BE2C (cell line): ENCODE data around the gene SBSN.

Source experiments
- DNase-seq: peaks from one replicate; pipeline ENCODE4 v3.0.0-alpha.2; 2020
- H3K27me3 ChIP-seq: fragments of 250-450 bp; sonication (Bioruptor Pico); 2 replicates; pipeline ENCODE4 v1.5.1; 2020; ENCODE audit warnings: mild to moderate bottlenecking
- H3K36me3 ChIP-seq: fragments of 250-450 bp; sonication (Bioruptor Pico); 2 replicates; pipeline ENCODE4 v1.5.1; 2020; ENCODE audit warnings: mild to moderate bottlenecking
- H3K4me1 ChIP-seq: fragments of 250-450 bp; sonication (Bioruptor Pico); 2 replicates; pipeline ENCODE4 v1.5.1; 2020
- H3K4me3 ChIP-seq: 2 replicates; pipeline ENCODE4 v1.5.1; 2011; ENCODE audit warnings: low read depth, low read length
- H3K9me3 ChIP-seq: fragments of 250-450 bp; sonication (Bioruptor Pico); 2 replicates; pipeline ENCODE4 v1.5.1; 2020
- TF ChIP-seq, protein P1 (sequence below): IDR thresholded peaks from 2 replicates; pipeline ENCODE4 v1.5.1; 2012; ENCODE audit warnings: mild to moderate bottlenecking, low read depth, low read length

Gene SBSN

DNA sequence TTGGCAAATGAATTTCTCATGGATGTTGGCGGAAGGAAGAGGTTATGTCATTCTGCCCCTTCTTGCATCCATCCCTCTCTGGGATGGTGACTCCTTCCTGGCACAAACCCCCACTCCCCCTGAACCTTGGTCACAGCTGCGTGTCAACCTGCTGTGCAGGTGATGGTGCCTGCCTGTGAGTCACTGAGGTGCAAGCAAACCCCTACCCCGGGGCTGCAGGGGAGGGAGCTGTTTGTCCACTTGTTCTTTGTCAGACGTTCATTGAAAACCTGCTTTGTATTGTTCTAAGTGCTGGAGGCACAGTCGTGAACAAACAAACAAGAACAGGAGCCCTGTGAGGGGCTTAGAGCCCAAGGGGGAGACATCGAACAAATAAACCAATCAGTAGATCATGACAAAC lies 3.2 kb upstream of the SBSN start:
- H3K4me3 ChIP-seq, result no peak overlapping the region
- no peaks in the 10 kb centered on the region for H3K4me1 ChIP-seq
- TF ChIP-seq, protein P1, sequence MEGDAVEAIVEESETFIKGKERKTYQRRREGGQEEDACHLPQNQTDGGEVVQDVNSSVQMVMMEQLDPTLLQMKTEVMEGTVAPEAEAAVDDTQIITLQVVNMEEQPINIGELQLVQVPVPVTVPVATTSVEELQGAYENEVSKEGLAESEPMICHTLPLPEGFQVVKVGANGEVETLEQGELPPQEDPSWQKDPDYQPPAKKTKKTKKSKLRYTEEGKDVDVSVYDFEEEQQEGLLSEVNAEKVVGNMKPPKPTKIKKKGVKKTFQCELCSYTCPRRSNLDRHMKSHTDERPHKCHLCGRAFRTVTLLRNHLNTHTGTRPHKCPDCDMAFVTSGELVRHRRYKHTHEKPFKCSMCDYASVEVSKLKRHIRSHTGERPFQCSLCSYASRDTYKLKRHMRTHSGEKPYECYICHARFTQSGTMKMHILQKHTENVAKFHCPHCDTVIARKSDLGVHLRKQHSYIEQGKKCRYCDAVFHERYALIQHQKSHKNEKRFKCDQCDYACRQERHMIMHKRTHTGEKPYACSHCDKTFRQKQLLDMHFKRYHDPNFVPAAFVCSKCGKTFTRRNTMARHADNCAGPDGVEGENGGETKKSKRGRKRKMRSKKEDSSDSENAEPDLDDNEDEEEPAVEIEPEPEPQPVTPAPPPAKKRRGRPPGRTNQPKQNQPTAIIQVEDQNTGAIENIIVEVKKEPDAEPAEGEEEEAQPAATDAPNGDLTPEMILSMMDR, result no peak
- peaks cover 64% of the 10 kb centered on the region for H3K27me3 ChIP-seq
- H3K9me3 ChIP-seq, result 0 out of 2 replicates have a peak, but pooled peaks cover 3% of the 10 kb centered on the region
- H3K36me3 ChIP-seq, result no peaks in the 10 kb centered on the region
- DNase-seq, result no peak

DNA sequence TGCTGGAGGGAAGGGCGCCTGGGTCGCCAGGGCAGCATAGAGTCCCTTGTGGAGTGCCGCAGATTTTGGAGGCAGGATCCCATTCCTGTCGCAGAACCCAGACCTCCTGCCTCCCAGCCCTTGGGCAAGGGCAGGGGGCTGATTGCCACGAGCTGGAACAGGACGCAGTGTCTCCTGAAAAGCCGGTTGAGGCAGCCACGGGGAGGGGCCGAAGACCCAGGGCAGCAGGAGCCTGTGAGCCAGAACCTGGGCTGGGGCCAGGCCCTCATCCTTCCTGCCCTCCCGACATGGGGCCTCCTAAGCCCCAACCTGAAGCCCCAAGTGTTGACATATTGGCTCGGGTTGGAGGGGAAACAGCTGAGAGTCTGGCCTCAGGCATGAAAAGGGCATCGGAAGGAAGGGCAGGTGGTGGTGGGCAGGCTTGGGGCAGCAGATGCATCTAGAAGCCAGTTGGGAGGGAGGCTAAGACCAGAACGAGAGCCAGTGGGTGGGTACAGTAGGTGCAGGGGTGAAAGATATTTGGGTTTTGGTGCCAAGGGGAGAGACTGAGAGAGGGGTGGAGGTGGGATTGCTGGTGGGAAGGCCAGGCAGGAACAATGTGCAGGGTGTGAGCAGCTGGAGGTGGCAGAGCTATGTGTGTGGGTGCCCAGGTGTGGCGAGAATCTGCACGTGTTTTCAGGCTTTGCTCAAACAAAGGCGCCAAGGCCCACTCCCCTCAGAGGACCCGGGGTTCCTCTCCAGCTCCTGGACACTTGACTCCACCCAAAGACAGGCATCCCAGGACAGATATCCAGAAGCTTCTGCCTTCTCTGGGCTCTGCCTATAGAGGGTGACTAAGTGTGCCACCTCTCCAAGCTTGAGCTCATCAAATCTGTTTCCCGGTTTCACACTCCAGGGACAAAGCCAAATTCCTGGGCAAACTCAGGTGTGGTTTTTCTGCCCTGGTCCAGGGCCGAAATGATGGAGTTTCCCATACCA lies 1.4 kb upstream of the SBSN start:
- H3K36me3 ChIP-seq, result no peaks in the 10 kb centered on the region
- no peak overlapping the region for H3K4me3 ChIP-seq
- H3K27me3 ChIP-seq, result peaks cover 57% of the 10 kb centered on the region
- no peak for DNase-seq
- no peaks in the 10 kb centered on the region for H3K9me3 ChIP-seq
- TF ChIP-seq, protein P1, result no peak
- H3K4me1 ChIP-seq, result no peaks in the 10 kb centered on the region

DNA sequence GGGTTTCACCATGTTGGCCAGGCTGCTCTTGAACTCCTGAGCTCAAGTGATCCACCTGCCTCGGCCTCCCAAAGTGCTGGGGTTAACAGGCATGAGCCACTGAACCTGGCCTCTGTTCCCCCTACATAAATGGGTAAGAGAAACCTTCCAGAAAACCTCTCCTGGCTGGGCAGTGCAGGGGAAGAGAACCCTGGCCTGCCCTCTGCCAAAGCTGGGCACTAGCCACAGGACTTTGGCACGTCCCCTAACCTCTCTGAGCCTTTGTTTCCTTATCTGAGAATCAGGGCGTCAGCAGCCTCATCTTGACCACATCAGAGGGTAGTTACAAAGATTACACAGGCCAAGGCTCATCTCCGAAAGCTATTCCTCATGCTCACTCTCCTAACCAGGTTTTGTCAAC lies 2.2 kb downstream of the SBSN start:
- TF ChIP-seq, protein P1, result no peak
- Histone ChIP-seq H3K4me3 (no peak overlapping the region), H3K9me3 (no peaks in the 10 kb centered on the region), H3K4me1 (no peaks in the 10 kb centered on the region), H3K27me3 (peaks cover 25% of the 10 kb centered on the region), H3K36me3 (no peaks in the 10 kb centered on the region)
- DNase-seq, result no peak

DNA sequence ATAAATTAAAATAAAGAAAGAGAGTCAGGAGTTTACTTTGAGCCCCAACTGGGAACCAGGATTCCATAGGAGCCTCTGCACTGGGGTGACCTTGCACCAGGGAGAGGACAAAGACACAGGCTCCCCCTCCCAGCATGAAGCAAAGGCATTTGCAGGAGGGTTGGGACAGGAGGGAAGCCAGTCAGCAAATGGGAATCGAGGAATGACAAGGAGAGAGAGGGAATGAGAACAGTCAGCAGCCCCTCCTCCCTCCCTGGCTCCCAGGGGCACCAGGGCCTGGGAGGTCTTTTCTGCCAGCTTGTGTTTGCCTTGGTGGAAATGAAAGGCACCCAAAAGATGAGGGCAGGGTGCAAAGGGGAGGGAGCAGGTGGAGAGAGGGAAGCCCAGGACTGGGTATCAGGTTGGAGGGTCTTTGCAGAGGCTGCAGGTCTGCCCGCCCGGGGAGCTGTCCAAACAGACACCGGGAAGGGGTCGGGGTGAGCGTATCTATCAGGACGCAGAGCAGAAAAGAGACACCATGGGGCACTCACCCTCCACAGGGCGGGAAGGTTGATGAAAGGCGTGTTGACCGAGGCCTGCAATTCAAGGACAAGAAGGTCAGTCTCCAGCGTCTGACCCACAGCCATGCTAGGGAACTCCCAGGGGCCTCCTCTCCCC lies 3.8 kb downstream of the SBSN start:
- TF ChIP-seq, protein P1, result no peak
- no peak for DNase-seq
- H3K4me1 ChIP-seq, result no peaks in the 10 kb centered on the region
- no peaks in the 10 kb centered on the region for H3K9me3 ChIP-seq
- H3K4me3 ChIP-seq, result no peak overlapping the region
- H3K27me3 ChIP-seq, result peaks cover 9% of the 10 kb centered on the region
- no peaks in the 10 kb centered on the region for H3K36me3 ChIP-seq

DNA sequence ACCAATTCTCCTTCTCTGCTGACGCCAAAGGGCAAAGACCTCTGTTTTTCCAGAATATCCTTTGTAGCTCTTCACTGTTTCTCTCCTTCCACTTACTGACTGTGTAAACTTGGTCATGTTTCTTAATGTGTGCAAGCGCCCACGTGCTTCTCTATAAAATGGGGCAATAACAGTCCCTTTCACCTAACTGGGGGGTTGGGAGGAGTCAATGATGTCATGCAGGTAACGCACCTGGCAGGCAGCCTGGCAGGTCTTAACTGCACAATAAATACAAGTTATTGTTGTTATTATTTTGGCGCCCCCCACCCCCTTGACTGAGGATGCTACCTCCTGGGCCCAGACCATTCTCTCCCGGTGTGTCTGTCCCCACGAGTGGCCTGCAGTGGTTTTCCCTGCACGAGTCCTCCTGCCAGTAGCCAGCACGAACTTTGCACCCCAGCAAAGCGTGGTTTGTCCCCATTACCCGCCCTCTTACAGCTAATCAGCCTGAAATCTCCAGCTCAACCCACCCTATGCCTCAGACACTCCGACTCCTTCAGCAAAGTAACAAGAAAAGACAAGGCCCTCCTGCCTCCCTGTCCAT lies 5.3 kb downstream of the SBSN start:
- H3K36me3 ChIP-seq, result no peaks in the 10 kb centered on the region
- H3K9me3 ChIP-seq, result no peaks in the 10 kb centered on the region
- H3K4me1 ChIP-seq, result no peaks in the 10 kb centered on the region
- TF ChIP-seq, protein P1, result no peak
- no peak for DNase-seq
- no peak overlapping the region for H3K4me3 ChIP-seq
- H3K27me3 ChIP-seq, result no peaks in the 10 kb centered on the region; the same call in 1 of the 2 replicates
